ENCODE data around the gene PTPRK.

DNA sequence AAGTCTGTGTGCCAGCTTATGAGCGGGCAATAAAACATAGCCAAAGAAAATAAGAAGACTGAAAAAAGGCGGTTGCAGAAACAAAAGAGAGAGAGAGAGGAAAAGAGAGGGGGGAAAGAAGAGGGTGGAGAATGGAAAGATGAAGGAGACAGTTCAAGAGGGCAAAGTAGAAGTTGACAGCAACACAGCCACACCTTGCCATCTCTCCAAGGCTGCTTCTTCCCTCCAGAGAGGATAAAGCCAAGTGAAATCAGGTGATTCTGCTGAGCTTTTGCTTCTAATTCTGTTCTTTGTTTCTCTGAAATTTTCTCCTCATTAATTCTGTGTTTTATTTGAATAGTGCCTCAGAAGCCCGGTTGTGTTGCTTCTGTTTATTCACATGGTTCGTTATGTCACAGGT is 48.5 kb downstream of the PTPRK start:
- TF ChIP-seq, protein P1, sequence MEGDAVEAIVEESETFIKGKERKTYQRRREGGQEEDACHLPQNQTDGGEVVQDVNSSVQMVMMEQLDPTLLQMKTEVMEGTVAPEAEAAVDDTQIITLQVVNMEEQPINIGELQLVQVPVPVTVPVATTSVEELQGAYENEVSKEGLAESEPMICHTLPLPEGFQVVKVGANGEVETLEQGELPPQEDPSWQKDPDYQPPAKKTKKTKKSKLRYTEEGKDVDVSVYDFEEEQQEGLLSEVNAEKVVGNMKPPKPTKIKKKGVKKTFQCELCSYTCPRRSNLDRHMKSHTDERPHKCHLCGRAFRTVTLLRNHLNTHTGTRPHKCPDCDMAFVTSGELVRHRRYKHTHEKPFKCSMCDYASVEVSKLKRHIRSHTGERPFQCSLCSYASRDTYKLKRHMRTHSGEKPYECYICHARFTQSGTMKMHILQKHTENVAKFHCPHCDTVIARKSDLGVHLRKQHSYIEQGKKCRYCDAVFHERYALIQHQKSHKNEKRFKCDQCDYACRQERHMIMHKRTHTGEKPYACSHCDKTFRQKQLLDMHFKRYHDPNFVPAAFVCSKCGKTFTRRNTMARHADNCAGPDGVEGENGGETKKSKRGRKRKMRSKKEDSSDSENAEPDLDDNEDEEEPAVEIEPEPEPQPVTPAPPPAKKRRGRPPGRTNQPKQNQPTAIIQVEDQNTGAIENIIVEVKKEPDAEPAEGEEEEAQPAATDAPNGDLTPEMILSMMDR (IDR thresholded peaks at IDR 0.05): no peak
- TF ChIP-seq POLR2A (IDR thresholded peaks at IDR 0.05): no peak

Measured in thyroid gland (tissue), 4 donors.